HG02588 (cell line): ENCODE measurements around the gene DCP1B.

ENCODE experiments used
- ATAC-seq: cut with Tn5 transposase; IDR thresholded peaks from one replicate; pipeline ENCODE4 v1.9.1; 2021; ENCODE audit warnings: mild to moderate bottlenecking, moderate library complexity; ENCODE audit not compliant: unreplicated experiment

DCP1B gene

DNA sequence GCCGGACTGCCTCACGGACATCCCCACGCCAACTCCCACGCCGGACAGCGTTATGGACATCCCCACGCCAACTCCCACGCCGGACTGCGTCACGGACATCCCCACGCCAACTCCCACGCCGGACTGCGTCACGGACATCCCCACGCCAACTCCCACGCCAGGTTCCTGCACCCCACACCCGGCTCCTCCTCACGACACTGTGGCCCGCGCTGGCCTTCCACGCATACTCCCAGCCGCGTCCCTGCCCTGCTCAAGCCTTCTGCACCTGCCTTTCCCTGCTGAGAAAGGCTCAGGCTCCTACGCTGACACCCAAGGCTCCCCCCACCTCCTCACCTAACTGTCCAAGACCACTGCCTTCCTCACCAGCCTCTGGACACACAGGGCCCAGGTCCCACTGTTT lies 95.5 kb downstream of the DCP1B start:
- no peak for ATAC-seq

DNA sequence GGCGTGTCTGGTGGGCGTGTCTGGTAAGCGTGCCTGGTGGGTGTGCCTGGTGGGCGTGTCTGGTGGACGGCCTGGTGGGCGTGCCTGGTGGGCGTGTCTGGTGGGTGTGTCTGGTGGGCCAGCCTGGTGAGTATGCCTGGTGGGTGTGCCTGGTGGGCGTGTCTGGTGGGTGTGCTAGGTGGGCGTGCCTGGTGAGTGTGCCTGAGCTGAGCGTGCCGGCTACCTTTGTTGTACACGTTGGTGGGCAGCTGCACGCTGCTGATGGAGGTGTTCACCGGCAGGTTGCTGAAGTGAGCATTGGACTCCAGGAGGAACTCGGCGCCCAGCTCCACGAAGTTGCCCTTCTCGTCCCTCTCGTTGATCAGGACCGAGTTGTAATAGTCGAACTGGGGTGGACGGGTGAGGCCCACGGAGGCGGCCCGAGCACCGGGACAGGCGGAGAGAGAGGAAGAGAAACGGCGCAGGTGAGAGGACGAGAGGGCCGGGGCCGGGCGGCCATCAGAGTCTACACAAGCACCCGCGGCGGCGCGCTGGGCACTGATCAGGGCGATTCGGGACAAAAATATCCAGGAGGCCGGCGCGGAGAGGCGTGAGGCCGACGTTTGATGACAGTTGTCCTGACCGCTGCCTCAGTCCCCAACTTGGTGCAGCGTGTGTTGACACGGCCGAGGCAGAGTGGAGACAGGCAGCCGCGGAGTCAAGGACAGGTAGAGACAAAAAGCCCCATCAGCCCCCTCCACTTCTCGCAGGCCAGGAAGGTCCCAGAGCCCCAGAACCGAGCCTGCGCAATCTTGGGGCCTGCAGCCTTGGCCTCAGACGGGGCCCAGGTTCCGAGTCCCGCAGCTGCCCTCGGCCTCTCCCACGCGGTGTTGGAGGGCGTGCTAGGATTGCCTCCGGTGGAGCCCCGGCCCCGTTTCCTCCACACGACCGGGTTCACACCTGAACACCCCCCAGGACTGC lies 96.3 kb downstream of the DCP1B start:
- no peak for ATAC-seq

DNA sequence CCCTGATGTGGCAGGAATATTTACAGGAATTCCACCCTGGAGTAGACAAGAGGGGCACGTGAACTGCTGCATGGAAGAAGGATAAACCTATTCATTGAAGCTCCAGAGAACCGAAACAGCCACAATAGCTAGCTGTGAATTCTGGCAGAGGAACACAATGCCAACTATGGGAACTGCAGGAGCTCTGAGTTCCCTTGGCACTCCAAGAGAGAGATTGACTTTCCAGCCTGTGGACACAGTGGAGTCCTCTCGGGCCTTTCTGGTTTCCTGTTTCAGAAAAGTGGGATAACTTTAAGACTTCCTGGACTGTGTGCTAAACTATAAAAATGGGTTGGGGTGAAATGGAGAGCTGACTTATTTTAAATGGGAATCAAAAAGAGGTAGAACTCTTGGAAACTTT lies 97.7 kb downstream of the DCP1B start:
- ATAC-seq: no peak

- no peak for ATAC-seq
These were observed 99.4 kb downstream of the DCP1B start for GRCh38 chr12:1904875-1905274.

GRCh38 chr12:1896964-1897363 lies 107.3 kb downstream of the DCP1B start:
- ATAC-seq: no peak
